K562 (cell line): ENCODE data around the gene NAA38. TPM values are rescaled to one million over a fixed set of nuclear protein-coding genes. Genes with fewer than 3 reads are reported as not detected.

ENCODE experiments used
- ATF1 ChIP-seq, 2 experiments: fragments of 450-650 bp in 1 of 2; IDR thresholded peaks; 2 replicates each; pipeline ENCODE4 v1.6.1; 2016; ENCODE audit warnings: missing compliant biosample characterization in 1 of 2, missing genetic modification characterization in 1 of 2
- COPS2 ChIP-seq: fragments of 450-650 bp; conservative IDR thresholded peaks from 2 replicates; pipeline ENCODE4 v1.6.1; 2016; ENCODE audit warnings: mild to moderate bottlenecking, moderate library complexity
- DPF2 ChIP-seq: fragments of 450-650 bp; IDR thresholded peaks from 2 replicates; pipeline ENCODE4 v1.6.1; 2016
- GATAD2A ChIP-seq: fragments of 450-650 bp; IDR thresholded peaks from 2 replicates; pipeline ENCODE4 v1.6.1; 2017
- HEY1 ChIP-seq: fragments of 250-450 bp; sonication (Bioruptor Pico); IDR thresholded peaks from 2 replicates; pipeline ENCODE4 v1.5.0; 2020; ENCODE audit warnings: mild to moderate bottlenecking, moderate library complexity, borderline replicate concordance
- KLF1 ChIP-seq: fragments of 450-650 bp; IDR thresholded peaks from 2 replicates; pipeline ENCODE4 v1.6.1; 2016; ENCODE audit warnings: missing genetic modification characterization, missing compliant biosample characterization
- TRIM28 ChIP-seq: fragments of 450-650 bp; IDR thresholded peaks from 2 replicates; pipeline ENCODE4 v1.6.1; 2017
- U2AF1 ChIP-seq: fragments of 200-400 bp; formaldehyde crosslinking; optimal IDR thresholded peaks from 2 replicates; pipeline ENCODE3; 2017; ENCODE audit warnings: mild to moderate bottlenecking, low read depth, low read length, moderate library complexity
- polyA plus RNA-seq, 8 experiments: library from polyadenylated mRNA; depleted of rRNA in 4 of 8; stranded (reverse) in 5 of 8; unstranded in 3 of 8; fragments of >200 nt; fragmentation: Nextera tagmentation in 2 of 8; fragmentation: Illumina TruSeq in 1 of 8; extraction: Ambion mirVana in 2 of 8; extraction: Trizol in 1 of 8; gene quantifications; 2 replicates each; pipeline versions ENCODE4 v1.2.1 to v1.2.3, GENCODE V29; 2011 to 2014; ENCODE audit warnings: inconsistent platforms in 1 of 8, missing spikeins in 1 of 8
- total RNA-seq, 7 experiments: library from RNA; depleted of rRNA in 6 of 7; stranded (reverse); fragments of >200 nt in 6 of 7; fragmentation: Illumina TruSeq in 2 of 7; extraction: Trizol in 2 of 7; gene quantifications; 2 replicates each; pipeline versions ENCODE4 v1.2.1 to v1.2.3, GENCODE V29; 2011 to 2021; ENCODE audit warnings: low replicate concordance in 1 of 7
- TF ChIP-seq, protein P1 (sequence below): sonication (generic); formaldehyde crosslinking; IDR thresholded peaks from 2 replicates; pipeline ENCODE4 v1.8.0; 2023; ENCODE audit warnings: missing genetic modification reagents, mild to moderate bottlenecking, borderline replicate concordance
- TF ChIP-seq, protein P2 (sequence below): IDR thresholded peaks from 2 replicates; pipeline ENCODE4 v1.6.1; 2014; ENCODE audit warnings: antibody characterized with exemption
- TF ChIP-seq, protein P3 (sequence below): sonication (generic); formaldehyde crosslinking; IDR thresholded peaks from 2 replicates; pipeline ENCODE4 v1.8.1; 2023; ENCODE audit warnings: mild to moderate bottlenecking, missing genetic modification reagents
- TF ChIP-seq, protein P4 (sequence below): fragments of 250-450 bp; sonication (Bioruptor Pico); IDR thresholded peaks from 2 replicates; pipeline ENCODE4 v1.8.0; 2022; ENCODE audit warnings: inconsistent platforms

Gene NAA38
- total and polyA plus RNA-seq, 9 of the 15 experiments (the other 6 are each of a cell fraction or from before 2014, with no cell fraction given) = 16.4 to 99.8 (median 57.3) TPM

GRCh38 chr17:7838090-7839075 lies 19.0 kb downstream of the NAA38 start (continued):
- TF ChIP-seq, protein P1, sequence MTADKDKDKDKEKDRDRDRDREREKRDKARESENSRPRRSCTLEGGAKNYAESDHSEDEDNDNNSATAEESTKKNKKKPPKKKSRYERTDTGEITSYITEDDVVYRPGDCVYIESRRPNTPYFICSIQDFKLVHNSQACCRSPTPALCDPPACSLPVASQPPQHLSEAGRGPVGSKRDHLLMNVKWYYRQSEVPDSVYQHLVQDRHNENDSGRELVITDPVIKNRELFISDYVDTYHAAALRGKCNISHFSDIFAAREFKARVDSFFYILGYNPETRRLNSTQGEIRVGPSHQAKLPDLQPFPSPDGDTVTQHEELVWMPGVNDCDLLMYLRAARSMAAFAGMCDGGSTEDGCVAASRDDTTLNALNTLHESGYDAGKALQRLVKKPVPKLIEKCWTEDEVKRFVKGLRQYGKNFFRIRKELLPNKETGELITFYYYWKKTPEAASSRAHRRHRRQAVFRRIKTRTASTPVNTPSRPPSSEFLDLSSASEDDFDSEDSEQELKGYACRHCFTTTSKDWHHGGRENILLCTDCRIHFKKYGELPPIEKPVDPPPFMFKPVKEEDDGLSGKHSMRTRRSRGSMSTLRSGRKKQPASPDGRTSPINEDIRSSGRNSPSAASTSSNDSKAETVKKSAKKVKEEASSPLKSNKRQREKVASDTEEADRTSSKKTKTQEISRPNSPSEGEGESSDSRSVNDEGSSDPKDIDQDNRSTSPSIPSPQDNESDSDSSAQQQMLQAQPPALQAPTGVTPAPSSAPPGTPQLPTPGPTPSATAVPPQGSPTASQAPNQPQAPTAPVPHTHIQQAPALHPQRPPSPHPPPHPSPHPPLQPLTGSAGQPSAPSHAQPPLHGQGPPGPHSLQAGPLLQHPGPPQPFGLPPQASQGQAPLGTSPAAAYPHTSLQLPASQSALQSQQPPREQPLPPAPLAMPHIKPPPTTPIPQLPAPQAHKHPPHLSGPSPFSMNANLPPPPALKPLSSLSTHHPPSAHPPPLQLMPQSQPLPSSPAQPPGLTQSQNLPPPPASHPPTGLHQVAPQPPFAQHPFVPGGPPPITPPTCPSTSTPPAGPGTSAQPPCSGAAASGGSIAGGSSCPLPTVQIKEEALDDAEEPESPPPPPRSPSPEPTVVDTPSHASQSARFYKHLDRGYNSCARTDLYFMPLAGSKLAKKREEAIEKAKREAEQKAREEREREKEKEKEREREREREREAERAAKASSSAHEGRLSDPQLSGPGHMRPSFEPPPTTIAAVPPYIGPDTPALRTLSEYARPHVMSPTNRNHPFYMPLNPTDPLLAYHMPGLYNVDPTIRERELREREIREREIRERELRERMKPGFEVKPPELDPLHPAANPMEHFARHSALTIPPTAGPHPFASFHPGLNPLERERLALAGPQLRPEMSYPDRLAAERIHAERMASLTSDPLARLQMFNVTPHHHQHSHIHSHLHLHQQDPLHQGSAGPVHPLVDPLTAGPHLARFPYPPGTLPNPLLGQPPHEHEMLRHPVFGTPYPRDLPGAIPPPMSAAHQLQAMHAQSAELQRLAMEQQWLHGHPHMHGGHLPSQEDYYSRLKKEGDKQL (CRISPR knock-in tag) = no peak
- TF ChIP-seq, protein P2, sequence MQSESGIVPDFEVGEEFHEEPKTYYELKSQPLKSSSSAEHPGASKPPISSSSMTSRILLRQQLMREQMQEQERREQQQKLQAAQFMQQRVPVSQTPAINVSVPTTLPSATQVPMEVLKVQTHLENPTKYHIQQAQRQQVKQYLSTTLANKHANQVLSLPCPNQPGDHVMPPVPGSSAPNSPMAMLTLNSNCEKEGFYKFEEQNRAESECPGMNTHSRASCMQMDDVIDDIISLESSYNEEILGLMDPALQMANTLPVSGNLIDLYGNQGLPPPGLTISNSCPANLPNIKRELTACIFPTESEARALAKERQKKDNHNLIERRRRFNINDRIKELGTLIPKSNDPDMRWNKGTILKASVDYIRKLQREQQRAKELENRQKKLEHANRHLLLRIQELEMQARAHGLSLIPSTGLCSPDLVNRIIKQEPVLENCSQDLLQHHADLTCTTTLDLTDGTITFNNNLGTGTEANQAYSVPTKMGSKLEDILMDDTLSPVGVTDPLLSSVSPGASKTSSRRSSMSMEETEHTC = no peak
- TF ChIP-seq KLF1 (tag) (no peak), ATF1 (CRISPR knock-in tag; IDR thresholded peaks at IDR 0.05) (no peak), ATF1 (tag; IDR thresholded peaks at IDR 0.05) (no peak; the same call in 1 of the 2 replicates), GATAD2A (no peak), HEY1 (no peak), COPS2 (no peak), TRIM28 (no peak), U2AF1 (no peak), DPF2 (peak; percentile 44; the same call in 1 of the 2 replicates)
- TF ChIP-seq, protein P3, sequence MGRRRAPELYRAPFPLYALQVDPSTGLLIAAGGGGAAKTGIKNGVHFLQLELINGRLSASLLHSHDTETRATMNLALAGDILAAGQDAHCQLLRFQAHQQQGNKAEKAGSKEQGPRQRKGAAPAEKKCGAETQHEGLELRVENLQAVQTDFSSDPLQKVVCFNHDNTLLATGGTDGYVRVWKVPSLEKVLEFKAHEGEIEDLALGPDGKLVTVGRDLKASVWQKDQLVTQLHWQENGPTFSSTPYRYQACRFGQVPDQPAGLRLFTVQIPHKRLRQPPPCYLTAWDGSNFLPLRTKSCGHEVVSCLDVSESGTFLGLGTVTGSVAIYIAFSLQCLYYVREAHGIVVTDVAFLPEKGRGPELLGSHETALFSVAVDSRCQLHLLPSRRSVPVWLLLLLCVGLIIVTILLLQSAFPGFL (CRISPR knock-in tag) = no peak
- TF ChIP-seq, protein P4, sequence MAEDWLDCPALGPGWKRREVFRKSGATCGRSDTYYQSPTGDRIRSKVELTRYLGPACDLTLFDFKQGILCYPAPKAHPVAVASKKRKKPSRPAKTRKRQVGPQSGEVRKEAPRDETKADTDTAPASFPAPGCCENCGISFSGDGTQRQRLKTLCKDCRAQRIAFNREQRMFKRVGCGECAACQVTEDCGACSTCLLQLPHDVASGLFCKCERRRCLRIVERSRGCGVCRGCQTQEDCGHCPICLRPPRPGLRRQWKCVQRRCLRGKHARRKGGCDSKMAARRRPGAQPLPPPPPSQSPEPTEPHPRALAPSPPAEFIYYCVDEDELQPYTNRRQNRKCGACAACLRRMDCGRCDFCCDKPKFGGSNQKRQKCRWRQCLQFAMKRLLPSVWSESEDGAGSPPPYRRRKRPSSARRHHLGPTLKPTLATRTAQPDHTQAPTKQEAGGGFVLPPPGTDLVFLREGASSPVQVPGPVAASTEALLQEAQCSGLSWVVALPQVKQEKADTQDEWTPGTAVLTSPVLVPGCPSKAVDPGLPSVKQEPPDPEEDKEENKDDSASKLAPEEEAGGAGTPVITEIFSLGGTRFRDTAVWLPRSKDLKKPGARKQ (CRISPR knock-in tag) = no peak
